CD1c-positive myeloid dendritic cell (primary cell): Measurements from ENCODE around the gene DCDC2C.

ENCODE experiments used
- DNase-seq: peaks from one replicate; pipeline ENCODE4 v3.0.0-alpha.2; 2016; ENCODE audit errors: extremely low spot score

DCDC2C gene

GRCh38 chr2:3827673-3828575 lies 124.5 kb downstream of the DCDC2C start:
- DNase-seq = peak; percentile 6

GRCh38 chr2:3830796-3831195 lies 127.4 kb downstream of the DCDC2C start:
- no peak for DNase-seq

- DNase-seq = no peak
Measured at GRCh38 chr2:3837086-3837485, 133.7 kb downstream of the DCDC2C start.

GRCh38 chr2:3838348-3838747 lies 135.0 kb downstream of the DCDC2C start:
- no peak for DNase-seq

GRCh38 chr2:3839476-3839875 lies 136.1 kb downstream of the DCDC2C start:
- DNase-seq = no peak

GRCh38 chr2:3840611-3841155 lies 137.3 kb downstream of the DCDC2C start:
- no peak for DNase-seq

- DNase-seq = no peak
Measured at GRCh38 chr2:3847397-3848052, 144.2 kb downstream of the DCDC2C start.

GRCh38 chr2:3848776-3849175 lies 145.4 kb downstream of the DCDC2C start:
- no peak for DNase-seq

GRCh38 chr2:3849213-3849612 lies 145.8 kb downstream of the DCDC2C start:
- DNase-seq = no peak

- no peak for DNase-seq
Measured at GRCh38 chr2:3857576-3857975, 154.2 kb downstream of the DCDC2C start.

- DNase-seq = no peak
Measured at GRCh38 chr2:3864943-3865865, 161.8 kb downstream of the DCDC2C start.

GRCh38 chr2:3867469-3867868 lies 164.1 kb downstream of the DCDC2C start:
- DNase-seq = no peak

GRCh38 chr2:3868012-3868805 lies 164.8 kb downstream of the DCDC2C start:
- DNase-seq = no peak

GRCh38 chr2:3870222-3870621 lies 166.8 kb downstream of the DCDC2C start:
- DNase-seq = no peak

GRCh38 chr2:3871002-3871401 lies 167.6 kb downstream of the DCDC2C start:
- DNase-seq = no peak

GRCh38 chr2:3872451-3872850 lies 169.1 kb downstream of the DCDC2C start:
- DNase-seq = no peak

GRCh38 chr2:3873899-3874298 lies 170.5 kb downstream of the DCDC2C start:
- DNase-seq = no peak

GRCh38 chr2:3876221-3876620 lies 172.8 kb downstream of the DCDC2C start:
- no peak for DNase-seq

GRCh38 chr2:3876685-3877084 lies 173.3 kb downstream of the DCDC2C start:
- no peak for DNase-seq

GRCh38 chr2:3885629-3886628 lies 182.6 kb downstream of the DCDC2C start:
- DNase-seq = no peak
